Measurements from ENCODE around the gene MCOLN2. TPM values are rescaled to one million over a fixed set of nuclear protein-coding genes. Genes with fewer than 3 reads are reported as not detected.

The MCOLN2 gene
- total RNA-seq, 1 experiment from 2014 or later, result 1.3 TPM

- no peak overlapping the region for H2BK12ac ChIP-seq (ENCODE audit: insufficient read length, low read depth, low read length)
- no peak overlapping the region for H3K23ac ChIP-seq (ENCODE audit: insufficient read length, low read depth, low read length)
- H3K9ac ChIP-seq (ENCODE audit: extremely low read depth, insufficient read length, low read length), result no peak overlapping the region
- no peak overlapping the region for H2BK120ac ChIP-seq (ENCODE audit: low read depth, low read length, poor library complexity, severe bottlenecking)
- Mint-ChIP-seq H3K4me1 (peaks cover 2 to 3% of the 10 kb centered on the region in 2 experiments; a peak in 2 of 4 replicates), H3K36me3 (ENCODE audit: insufficient read depth in 1 of 3, low read depth in 3 of 3) (no peaks in the 10 kb centered on the region), H3K9me3 (no peaks in the 10 kb centered on the region), H3K27me3 (ENCODE audit: low read depth) (no peaks in the 10 kb centered on the region; the same call in 1 of the 2 replicates), H3K4me3 (no peak overlapping the region), H3K27ac (no peak overlapping the region)
- no peak overlapping the region for H4K8ac ChIP-seq (replicated peaks; ENCODE audit: insufficient read length, low read depth, low read length)
- H4K91ac ChIP-seq (ENCODE audit: insufficient read length, low read depth, low read length), result no peak overlapping the region
- no peak overlapping the region for H4K5ac ChIP-seq (ENCODE audit: insufficient read length, low read depth, low read length)
- H2BK20ac ChIP-seq (ENCODE audit: low read depth, low read length, poor library complexity, severe bottlenecking), result no peak overlapping the region
- H3K27me3 ChIP-seq (ENCODE audit: insufficient read depth, low read length), result no peaks in the 10 kb centered on the region
- no peak overlapping the region for H2AK5ac ChIP-seq (ENCODE audit: insufficient read length, low read length)
- H3K56ac ChIP-seq (ENCODE audit: insufficient read length, low read depth, low read length), result no peak overlapping the region
- H3T11ph ChIP-seq (ENCODE audit: low read length), result no peak overlapping the region
- no peaks in the 10 kb centered on the region for H3K4me1 ChIP-seq (ENCODE audit: insufficient read depth, low read length)
- no peaks in the 10 kb centered on the region for H3K79me2 ChIP-seq (ENCODE audit: insufficient read depth, low read length)
- no peak overlapping the region for H3K27ac ChIP-seq (ENCODE audit: insufficient read length, low read depth, low read length)
- no peaks in the 10 kb centered on the region for H3K79me1 ChIP-seq (ENCODE audit: insufficient read depth, low read depth, low read length, poor library complexity, severe bottlenecking)
- no peak overlapping the region for H2AFZ ChIP-seq (ENCODE audit: low read length)
- no peaks in the 10 kb centered on the region for H3K9me3 ChIP-seq (ENCODE audit: control insufficient read depth, low read depth, low read length)
- no CpG with 5 or more reads among the region's 11 CpGs for WGBS (ENCODE audit: extremely low coverage, insufficient read length, low lambda C conversion rate)
- no peak overlapping the region for H3K14ac ChIP-seq (ENCODE audit: insufficient read depth, low read length)
- H4K20me1 ChIP-seq (ENCODE audit: control insufficient read depth, insufficient read depth, insufficient read length), result no peaks in the 10 kb centered on the region
- DNase-seq, result no peak
- no peak overlapping the region for H3K18ac ChIP-seq (ENCODE audit: insufficient read length, low read depth, low read length)
- H2BK5ac ChIP-seq (ENCODE audit: insufficient read length, low read length), result no peak overlapping the region
- no peak for TF ChIP-seq CTCF (conservative IDR thresholded peaks at IDR 0.05)
- no peak overlapping the region for H2BK15ac ChIP-seq (ENCODE audit: low read depth, low read length)
- no peaks in the 10 kb centered on the region for H3K23me2 ChIP-seq (ENCODE audit: insufficient read length, low read depth, low read length, poor library complexity, severe bottlenecking)
- no peak overlapping the region for H3K4ac ChIP-seq (ENCODE audit: low read depth, low read length)
- no peak overlapping the region for H3K4me2 ChIP-seq (ENCODE audit: insufficient read depth, insufficient read length, low read length)
Measured at GRCh38 chr1:84939761-84940160, 57.2 kb downstream of the MCOLN2 start.

Data from H9 (cell line).